Measurements from ENCODE around the gene COL26A1.

DNA sequence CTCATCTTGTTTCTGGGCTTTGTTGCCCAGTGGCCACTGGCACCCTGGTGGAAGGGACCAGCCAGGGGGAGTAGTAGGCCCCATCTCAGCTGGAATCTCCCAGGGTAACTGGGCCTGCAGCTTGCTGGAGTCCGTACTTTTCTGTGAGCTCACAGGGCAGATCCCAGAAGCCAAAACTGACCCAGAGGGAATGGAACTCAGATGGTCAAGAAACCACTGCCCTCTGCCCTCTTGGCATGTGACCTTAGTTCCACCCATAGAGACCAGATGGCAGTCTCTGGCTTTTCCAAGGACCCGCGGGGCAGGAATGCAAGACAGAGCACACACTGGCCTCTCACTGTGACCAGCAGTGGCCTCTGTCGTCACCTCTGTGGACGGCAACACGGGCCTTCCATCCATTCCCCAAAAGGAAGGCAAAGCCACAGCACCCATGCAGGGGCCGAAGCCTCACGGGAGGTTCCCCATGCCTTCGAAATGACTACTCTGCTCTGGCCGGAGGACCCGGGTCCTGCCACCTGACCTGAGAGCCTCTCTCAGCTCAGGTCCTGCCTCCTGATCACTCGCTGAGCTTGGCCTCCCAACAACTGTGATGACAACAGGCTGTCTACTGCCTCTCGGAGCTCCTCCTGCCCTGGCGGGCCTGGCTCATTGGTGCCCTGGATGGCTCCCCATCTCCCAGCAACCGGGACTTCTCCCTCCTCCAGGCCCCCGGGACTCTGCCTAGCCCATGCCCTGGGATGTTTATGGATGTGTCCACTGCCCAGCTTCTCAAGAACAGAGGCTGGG lies 236.5 kb downstream of the COL26A1 start:
- TF ChIP-seq, protein P1, sequence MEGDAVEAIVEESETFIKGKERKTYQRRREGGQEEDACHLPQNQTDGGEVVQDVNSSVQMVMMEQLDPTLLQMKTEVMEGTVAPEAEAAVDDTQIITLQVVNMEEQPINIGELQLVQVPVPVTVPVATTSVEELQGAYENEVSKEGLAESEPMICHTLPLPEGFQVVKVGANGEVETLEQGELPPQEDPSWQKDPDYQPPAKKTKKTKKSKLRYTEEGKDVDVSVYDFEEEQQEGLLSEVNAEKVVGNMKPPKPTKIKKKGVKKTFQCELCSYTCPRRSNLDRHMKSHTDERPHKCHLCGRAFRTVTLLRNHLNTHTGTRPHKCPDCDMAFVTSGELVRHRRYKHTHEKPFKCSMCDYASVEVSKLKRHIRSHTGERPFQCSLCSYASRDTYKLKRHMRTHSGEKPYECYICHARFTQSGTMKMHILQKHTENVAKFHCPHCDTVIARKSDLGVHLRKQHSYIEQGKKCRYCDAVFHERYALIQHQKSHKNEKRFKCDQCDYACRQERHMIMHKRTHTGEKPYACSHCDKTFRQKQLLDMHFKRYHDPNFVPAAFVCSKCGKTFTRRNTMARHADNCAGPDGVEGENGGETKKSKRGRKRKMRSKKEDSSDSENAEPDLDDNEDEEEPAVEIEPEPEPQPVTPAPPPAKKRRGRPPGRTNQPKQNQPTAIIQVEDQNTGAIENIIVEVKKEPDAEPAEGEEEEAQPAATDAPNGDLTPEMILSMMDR (IDR thresholded peaks at IDR 0.05) = no peak
- TF ChIP-seq POLR2A (IDR thresholded peaks at IDR 0.05) (no peak), POLR2AphosphoS5 (IDR thresholded peaks at IDR 0.05) (no peak), EP300 (IDR thresholded peaks at IDR 0.05) (no peak)

Measured in stomach (tissue), 4 donors.